ENCODE results near the gene PYCARD.
"Not testable (repeated sequence)": the region's sequence is repeated elsewhere in the genome, so short reads cannot be mapped to it uniquely, and the experiment has no call there.

PYCARD gene

DNA sequence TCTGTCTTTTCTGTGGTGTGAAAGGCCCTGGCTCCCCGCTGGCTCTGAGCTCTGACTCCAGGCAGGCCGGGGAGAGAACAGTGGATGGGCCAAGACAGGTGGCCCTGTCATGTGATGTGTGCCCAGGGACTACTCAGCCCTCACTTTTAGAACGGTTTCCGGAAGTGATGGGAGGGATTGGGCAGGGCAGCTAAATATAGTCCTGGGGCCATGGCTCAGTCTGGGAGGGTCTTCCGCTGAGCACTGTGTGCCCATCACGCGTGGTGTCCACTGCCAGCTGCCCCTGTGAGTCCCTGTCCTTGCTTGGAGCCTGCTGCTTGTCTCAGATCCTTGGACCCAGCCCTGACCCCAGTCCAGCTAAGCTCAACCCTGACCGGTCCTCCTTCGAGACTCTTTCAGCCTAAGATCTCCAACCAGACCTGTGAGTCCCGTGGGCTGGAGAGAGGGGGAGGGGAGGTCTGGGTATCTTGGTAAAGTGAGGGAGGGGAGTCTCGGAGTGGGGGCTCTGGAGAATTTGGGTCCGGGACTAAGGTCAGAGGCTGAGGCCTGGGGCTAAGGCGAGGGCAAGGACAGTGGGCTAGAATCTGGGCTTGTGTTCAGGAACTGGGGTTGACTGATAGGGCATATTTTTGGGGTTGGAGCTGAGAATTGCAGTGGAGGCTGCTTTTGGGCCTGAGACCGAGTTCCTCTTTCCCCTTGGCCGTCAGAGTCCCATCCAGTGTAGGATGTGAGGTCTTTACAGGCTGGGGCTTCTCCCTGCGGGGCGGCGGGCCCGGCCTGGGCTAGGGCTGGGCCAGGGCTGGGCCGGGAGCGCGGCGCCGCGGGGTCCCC lies 11.5 kb upstream of the PYCARD start, which contains the start of gene TRIM72:
TRIM72 (plus strand) TSS at position 243 of the 831 bp plus-strand sequence. CDS start 620 bp downstream, outside the sequence.
- no peak for TF ChIP-seq CTCF (conservative IDR thresholded peaks at IDR 0.05)
- H3K27ac ChIP-seq: peak within 1 kb of the TSS; percentile 51; the same call in 1 of the 2 replicates

- no peak overlapping the region for H3K27ac ChIP-seq
- no peak for TF ChIP-seq CTCF (conservative IDR thresholded peaks at IDR 0.05)
Observed at GRCh38 chr16:31213342-31213741, 10.8 kb upstream of the PYCARD start.

DNA sequence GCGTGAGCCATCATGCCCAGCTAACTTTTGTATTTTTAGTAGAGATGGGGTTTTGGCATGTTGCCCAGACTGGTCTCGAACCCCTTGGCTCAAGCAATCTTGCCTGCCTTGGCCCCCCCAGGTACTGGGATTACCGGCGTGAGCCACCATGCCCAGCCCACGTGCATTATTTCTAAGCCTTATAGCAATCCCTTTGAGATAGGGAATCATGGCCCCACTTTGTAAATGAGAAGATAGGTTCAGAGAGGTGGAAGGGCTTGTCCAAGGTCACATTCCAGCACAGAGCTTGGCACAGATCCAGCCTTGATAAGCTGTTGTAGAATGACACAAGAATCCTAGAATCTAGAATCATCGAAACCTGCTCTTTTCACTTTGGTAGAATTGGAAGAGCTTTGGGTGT lies 4.2 kb upstream of the PYCARD start:
- H3K27ac ChIP-seq: no peak overlapping the region
- no peak for TF ChIP-seq CTCF (conservative IDR thresholded peaks at IDR 0.05)

DNA sequence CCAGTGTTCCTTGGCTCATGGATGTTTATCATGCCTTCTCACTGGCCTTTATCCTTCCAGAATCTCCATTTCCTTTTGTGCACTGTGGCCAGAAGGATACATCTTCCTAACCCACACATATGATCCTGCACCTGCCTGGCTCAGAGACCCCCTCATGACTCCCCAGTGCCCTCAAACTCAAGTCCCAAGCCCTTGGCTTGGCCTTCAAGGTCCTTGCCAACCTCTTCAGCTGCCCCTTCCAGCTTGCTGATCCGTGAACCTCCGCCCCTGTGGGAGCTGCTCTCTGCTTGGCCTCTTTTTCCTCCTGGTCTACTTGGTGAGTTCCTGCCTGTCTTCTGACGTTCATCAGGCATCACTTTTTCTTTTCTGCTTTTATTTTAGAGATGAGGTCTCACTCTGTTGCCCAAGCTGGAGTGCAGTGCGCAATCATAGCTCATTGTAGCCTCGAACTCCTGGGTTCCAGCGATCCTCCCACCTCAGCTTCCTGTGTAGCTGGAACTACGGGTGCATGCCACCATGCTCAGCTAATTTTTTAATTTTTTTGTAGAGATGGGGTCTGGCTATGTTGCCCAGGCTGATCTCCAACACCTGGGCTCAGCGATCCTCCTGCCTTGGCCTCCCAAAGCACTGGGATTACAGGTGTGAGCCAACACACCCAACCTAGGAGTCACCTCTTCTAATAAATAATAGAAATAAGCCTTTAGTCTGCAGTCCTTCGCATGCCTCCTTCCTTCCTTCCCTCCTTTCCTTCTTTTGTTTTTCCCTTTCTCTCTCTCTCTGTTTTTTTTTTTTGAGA lies 2.5 kb upstream of the PYCARD start:
- no peak overlapping the region for H3K27ac ChIP-seq
- TF ChIP-seq CTCF (conservative IDR thresholded peaks at IDR 0.05): no peak

GRCh38 chr16:31201582-31202413 lies 762 bp downstream of the PYCARD start:
- no peak for TF ChIP-seq CTCF (conservative IDR thresholded peaks at IDR 0.05)
- H3K27ac ChIP-seq: no peak overlapping the region

- TF ChIP-seq CTCF (conservative IDR thresholded peaks at IDR 0.05): no peak
- H3K27ac ChIP-seq: no peak overlapping the region
Observed at GRCh38 chr16:31200821-31201568, 1.6 kb downstream of the PYCARD start.

GRCh38 chr16:31200111-31200510 lies 2.4 kb downstream of the PYCARD start:
- H3K27ac ChIP-seq: not testable (repeated sequence)

Data from VCaP (cell line).